Testis (tissue), 3 donors: ENCODE data around the gene NBAS. TPM values are rescaled to one million over a fixed set of nuclear protein-coding genes. Genes with fewer than 3 reads are reported as not detected.

Experiments used
- DNase-seq: peaks from one replicate; pipeline ENCODE4 v3.0.0-alpha.2; 2019
- H3K27ac ChIP-seq, 2 donors: fragments of 200-600 bp; sonication (generic); one replicate each; pipeline ENCODE4 v1.5.1; 2019
- H3K27me3 ChIP-seq: fragments of 200-600 bp; sonication (generic); one replicate; pipeline ENCODE4 v1.5.1; 2019
- H3K36me3 ChIP-seq: fragments of 200-600 bp; sonication (generic); one replicate; pipeline ENCODE4 v1.5.1; 2017; ENCODE audit warnings: low read depth; ENCODE audit errors: missing control alignments
- H3K4me1 ChIP-seq: fragments of 200-600 bp; sonication (generic); one replicate; pipeline ENCODE4 v1.5.1; 2019
- H3K4me3 ChIP-seq, 2 donors: fragments of 200-600 bp; sonication (generic); one replicate each; pipeline ENCODE4 v1.5.1; 2017 to 2019
- H3K9me3 ChIP-seq: fragments of 200-600 bp; sonication (generic); one replicate; pipeline ENCODE4 v1.5.1; 2017
- POLR2A ChIP-seq: fragments of 450-650 bp; IDR thresholded peaks from one replicate; pipeline ENCODE4 v1.6.1; 2017; ENCODE audit warnings: antibody characterized with exemption, mild to moderate bottlenecking, moderate library complexity
- WGBS, 2 donors: methylation state at CpG; one replicate each; pipeline ENCODE4 v1.1.5; 2018; 5-methylcytosine and 5-hydroxymethylcytosine counted together
- intact Hi-C: fragments of 100-400 bp; cut with DNase I; formaldehyde crosslinking; loops from one replicate; pipeline ENCODE4 v1.15.1; 2023; ENCODE audit warnings: low total_unique reads
- polyA plus RNA-seq: library from polyadenylated mRNA; stranded (reverse); fragments of 350-450 nt; fragmentation: Illumina TruSeq; extraction: RNeasy Lipid Tissue Mini Kit (QIAGEN cat#74804); gene quantifications from one replicate; pipeline ENCODE4 v1.2.3, GENCODE V29; 2014; ENCODE audit warnings: low read depth, low replicate concordance; ENCODE audit not compliant: insufficient read depth
- total RNA-seq, 2 donors: library from RNA; depleted of rRNA; stranded (reverse); fragments of >200 nt; gene quantifications; one replicate each; pipeline ENCODE4 v1.2.3, GENCODE V29; 2016
- TF ChIP-seq, protein P1 (sequence below), 3 experiments: fragments of 450-650 bp in 2 of 3; fragments of 200-600 bp in 1 of 3; sonication (generic) in 1 of 3; IDR thresholded peaks; one replicate each; pipeline ENCODE4 v1.5.1; 2016 to 2019; ENCODE audit warnings: antibody characterized with exemption in 3 of 3, mild to moderate bottlenecking in 2 of 3, moderate library complexity in 1 of 3

NBAS gene
- total and polyA plus RNA-seq, 3 donors from 2014 or later, result 75.8 to 84.2 (median 79.7) TPM

DNA sequence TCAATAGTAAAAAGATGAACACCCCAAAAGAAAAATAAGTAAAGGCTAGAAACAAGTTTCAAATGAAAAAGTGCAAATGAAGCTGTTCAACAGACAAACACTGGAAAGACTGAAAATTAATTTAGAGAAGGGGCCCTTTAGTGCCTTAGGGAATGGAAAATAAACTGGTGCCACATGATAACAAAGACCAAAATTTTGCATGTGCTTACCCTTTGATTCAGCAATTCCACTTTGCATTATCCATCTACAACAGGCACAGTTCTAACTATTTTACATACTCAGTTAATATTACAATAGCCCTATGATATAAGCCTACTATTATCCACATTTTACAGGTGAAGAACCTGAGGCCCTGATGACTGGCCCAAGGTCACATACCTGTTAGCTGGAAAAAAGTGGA is 183.9 kb downstream of the NBAS start:
- H3K27me3 ChIP-seq, result no peaks in the 10 kb centered on the region
- H3K27ac ChIP-seq, result no peak overlapping the region
- H3K4me3 ChIP-seq, result no peak overlapping the region
- no peaks in the 10 kb centered on the region for H3K4me1 ChIP-seq
- no peak for DNase-seq
- TF ChIP-seq, protein P1, sequence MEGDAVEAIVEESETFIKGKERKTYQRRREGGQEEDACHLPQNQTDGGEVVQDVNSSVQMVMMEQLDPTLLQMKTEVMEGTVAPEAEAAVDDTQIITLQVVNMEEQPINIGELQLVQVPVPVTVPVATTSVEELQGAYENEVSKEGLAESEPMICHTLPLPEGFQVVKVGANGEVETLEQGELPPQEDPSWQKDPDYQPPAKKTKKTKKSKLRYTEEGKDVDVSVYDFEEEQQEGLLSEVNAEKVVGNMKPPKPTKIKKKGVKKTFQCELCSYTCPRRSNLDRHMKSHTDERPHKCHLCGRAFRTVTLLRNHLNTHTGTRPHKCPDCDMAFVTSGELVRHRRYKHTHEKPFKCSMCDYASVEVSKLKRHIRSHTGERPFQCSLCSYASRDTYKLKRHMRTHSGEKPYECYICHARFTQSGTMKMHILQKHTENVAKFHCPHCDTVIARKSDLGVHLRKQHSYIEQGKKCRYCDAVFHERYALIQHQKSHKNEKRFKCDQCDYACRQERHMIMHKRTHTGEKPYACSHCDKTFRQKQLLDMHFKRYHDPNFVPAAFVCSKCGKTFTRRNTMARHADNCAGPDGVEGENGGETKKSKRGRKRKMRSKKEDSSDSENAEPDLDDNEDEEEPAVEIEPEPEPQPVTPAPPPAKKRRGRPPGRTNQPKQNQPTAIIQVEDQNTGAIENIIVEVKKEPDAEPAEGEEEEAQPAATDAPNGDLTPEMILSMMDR (IDR thresholded peaks at IDR 0.05), result no peak
- TF ChIP-seq POLR2A, result no peak
- intact Hi-C loops, result no loop called here
- H3K36me3 ChIP-seq, result no peaks in the 10 kb centered on the region
- H3K9me3 ChIP-seq, result no peaks in the 10 kb centered on the region

DNA sequence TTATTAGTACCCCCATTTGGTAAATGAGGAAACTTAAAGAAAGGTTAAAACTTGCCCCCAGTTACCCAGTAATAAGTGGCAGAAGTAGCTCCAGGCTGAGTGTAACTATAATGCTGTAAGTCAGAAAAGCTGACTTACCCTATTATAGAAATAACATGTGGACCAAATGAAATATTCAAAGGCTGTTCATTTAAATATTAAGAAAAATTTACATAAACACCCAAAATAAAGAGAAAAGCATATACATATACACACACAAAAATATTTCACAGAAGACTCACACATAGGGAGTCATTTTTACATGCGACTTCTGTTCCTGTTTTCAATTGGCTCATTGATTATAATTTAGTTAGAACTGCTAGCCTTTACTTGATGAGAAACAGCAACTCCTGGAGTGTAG is 189.1 kb downstream of the NBAS start:
- TF ChIP-seq, protein P1 (IDR thresholded peaks at IDR 0.05), result no peak
- TF ChIP-seq POLR2A, result no peak
- Histone ChIP-seq H3K27me3 (no peaks in the 10 kb centered on the region), H3K27ac (no peak overlapping the region), H3K4me3 (no peak overlapping the region), H3K4me1 (no peaks in the 10 kb centered on the region), H3K36me3 (no peaks in the 10 kb centered on the region), H3K9me3 (no peaks in the 10 kb centered on the region)
- intact Hi-C loops, result no loop called here
- WGBS, 2 donors, result 88 to 94% methylated on average over 1 of the region's 1 CpG
- DNase-seq, result no peak

DNA sequence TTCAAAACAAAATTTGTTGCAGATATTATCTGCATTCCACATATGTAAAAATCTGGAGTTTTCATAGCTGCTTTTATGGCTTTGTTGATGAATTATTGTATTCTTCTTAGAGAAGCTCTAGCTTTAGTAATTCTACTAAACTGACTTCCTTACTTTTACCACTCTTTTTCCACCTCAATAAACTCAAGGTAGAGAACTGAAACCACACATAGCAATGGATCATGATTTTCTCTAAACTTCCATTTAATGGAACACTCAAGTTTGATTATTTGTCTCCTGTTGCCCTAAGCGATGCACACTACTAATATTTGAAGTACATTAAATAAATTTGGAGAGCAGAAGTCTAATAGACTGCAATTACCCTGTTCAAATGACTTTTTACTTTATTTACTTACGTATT is 192.0 kb downstream of the NBAS start:
- Histone ChIP-seq H3K27me3 (no peaks in the 10 kb centered on the region), H3K9me3 (no peaks in the 10 kb centered on the region), H3K36me3 (no peaks in the 10 kb centered on the region), H3K4me3 (no peak overlapping the region), H3K4me1 (no peaks in the 10 kb centered on the region), H3K27ac (no peak overlapping the region)
- 94 to 98% methylated on average over 2 of the region's 2 CpGs for WGBS, 2 donors
- no peak for DNase-seq
- TF ChIP-seq, protein P1 (IDR thresholded peaks at IDR 0.05), result no peak
- no peak for TF ChIP-seq POLR2A
- intact Hi-C loops, result no loop called here

- no peak overlapping the region for H3K4me3 ChIP-seq
- no peak overlapping the region for H3K27ac ChIP-seq
- no peaks in the 10 kb centered on the region for H3K36me3 ChIP-seq
- no peaks in the 10 kb centered on the region for H3K9me3 ChIP-seq
- H3K27me3 ChIP-seq, result no peaks in the 10 kb centered on the region
- intact Hi-C loops, result no loop called here
- no peak for DNase-seq
- no peak for TF ChIP-seq POLR2A
- TF ChIP-seq, protein P1 (IDR thresholded peaks at IDR 0.05), result no peak
- no peaks in the 10 kb centered on the region for H3K4me1 ChIP-seq
- 91 to 97% methylated on average over 2 of the region's 2 CpGs for WGBS, 2 donors
Measured at GRCh38 chr2:15367715-15368114, 193.4 kb downstream of the NBAS start.

- H3K4me1 ChIP-seq, result no peaks in the 10 kb centered on the region
- DNase-seq, result no peak
- 83 to 95% methylated on average over 3 of the region's 3 CpGs for WGBS, 2 donors
- H3K4me3 ChIP-seq, result no peak overlapping the region
- no peaks in the 10 kb centered on the region for H3K36me3 ChIP-seq
- TF ChIP-seq, protein P1 (IDR thresholded peaks at IDR 0.05), result no peak
- no peak for TF ChIP-seq POLR2A
- intact Hi-C loops, result no loop called here
- H3K27ac ChIP-seq, result no peak overlapping the region
- H3K27me3 ChIP-seq, result no peaks in the 10 kb centered on the region
- H3K9me3 ChIP-seq, result no peaks in the 10 kb centered on the region
Measured at GRCh38 chr2:15367205-15367604, 193.9 kb downstream of the NBAS start.
